Lung (tissue), 12 donors: ENCODE measurements around the gene CSF1. TPM values are rescaled to one million over a fixed set of nuclear protein-coding genes. Genes with fewer than 3 reads are reported as not detected.
A peak's percentile ranks its signal among the peaks of the same experiment; 100 is the strongest.

Experiments used
- ATAC-seq: fragments of 200-7000 bp; cut with Tn5 transposase; one replicate; pipeline ENCODE4 v1.9.1; 2020; ENCODE audit warnings: moderate number of reproducible peaks; ENCODE audit not compliant: insufficient read depth, low FRiP score
- DNase-seq, 3 donors: peaks; one replicate each; pipeline ENCODE4 v3.0.0-alpha.2; 2013 to 2017
- H3K27ac ChIP-seq, 2 donors: one replicate each; pipeline ENCODE4 v1.5.1; 2013; ENCODE audit warnings: mild to moderate bottlenecking in 2 of 2, moderate library complexity in 2 of 2, control low read depth in 1 of 2, inconsistent platforms in 1 of 2, low read depth in 1 of 2, low read length in 1 of 2
- H3K27me3 ChIP-seq, 3 donors: one replicate each; pipeline ENCODE4 v1.5.1; 2013; ENCODE audit warnings: low read length in 2 of 3; ENCODE audit not compliant: control insufficient read depth in 3 of 3, insufficient read depth in 3 of 3
- H3K36me3 ChIP-seq, 4 donors: one replicate each; pipeline ENCODE4 v1.5.1; 2013; ENCODE audit warnings: low read length in 4 of 4, mild to moderate bottlenecking in 1 of 4, moderate library complexity in 1 of 4; ENCODE audit not compliant: control insufficient read depth in 4 of 4, insufficient read depth in 4 of 4
- H3K4me1 ChIP-seq, 5 donors: one replicate each; pipeline ENCODE4 v1.5.1; 2013; ENCODE audit warnings: low read length in 5 of 5, mild to moderate bottlenecking in 2 of 5, moderate library complexity in 1 of 5; ENCODE audit not compliant: control insufficient read depth in 5 of 5, insufficient read depth in 5 of 5
- H3K4me3 ChIP-seq: one replicate; pipeline ENCODE4 v1.5.1; 2013; ENCODE audit warnings: mild to moderate bottlenecking, control low read depth, moderate library complexity
- H3K9ac ChIP-seq, 2 donors: one replicate each; pipeline ENCODE4 v1.5.1; 2013; ENCODE audit warnings: low read length in 2 of 2, control low read depth in 1 of 2; ENCODE audit not compliant: insufficient read depth in 1 of 2
- H3K9me3 ChIP-seq, 4 donors: one replicate each; pipeline ENCODE4 v1.5.1; 2013; ENCODE audit warnings: low read length in 3 of 4, mild to moderate bottlenecking in 1 of 4, moderate library complexity in 1 of 4; ENCODE audit not compliant: control insufficient read depth in 4 of 4, insufficient read depth in 3 of 4
- CTCF ChIP-seq: IDR thresholded peaks from 2 replicates; pipeline ENCODE4 v1.5.1; 2012; ENCODE audit warnings: mild to moderate bottlenecking; ENCODE audit errors: control extremely low read depth, extremely low read depth
- WGBS, 2 donors: extraction: QIAGEN DNeasy Blood & Tissue Kit; methylation state at CpG; one replicate each; pipeline ENCODE4 v1.1.7; 2013; 5-methylcytosine and 5-hydroxymethylcytosine counted together
- polyA plus RNA-seq, 2 donors: library from polyadenylated mRNA; stranded (reverse); fragments of 200-250 nt; gene quantifications; one replicate each; pipeline ENCODE4 v1.2.1, GENCODE V29; 2013
- total RNA-seq, 2 donors: library from RNA; depleted of rRNA in 1 of 2; stranded (reverse); fragments of >200 nt in 1 of 2; gene quantifications; one replicate each; pipeline ENCODE4 v1.2.1, GENCODE V29; 2014 to 2021
- donor health status: control.
- donor health status: control.
- donor health status: Bipolar disorder and iron deficiency.
- donor health status: healthy.
- donor health status: DM: yes; HTN: yes; CAD: no.

Gene CSF1
- total and polyA plus RNA-seq, 4 donors: 13.5 to 65.3 (median 28.5) TPM

GRCh38 chr1:109889094-109889493 lies 21.6 kb upstream of the CSF1 start:
- H3K4me1 ChIP-seq: peaks cover 0 to 15% (median 9%) of the 10 kb centered on the region in 5 donors
- H3K9ac ChIP-seq: no peak overlapping the region
- DNase-seq: no peak
- H3K4me3 ChIP-seq: no peak overlapping the region
- no peak overlapping the region for H3K27ac ChIP-seq
- H3K9me3 ChIP-seq: no peaks in the 10 kb centered on the region
- WGBS, 2 donors: 86 to 88% methylated on average over 3 of the region's 3 CpGs
- H3K27me3 ChIP-seq: no peaks in the 10 kb centered on the region
- no peak for TF ChIP-seq CTCF
- no peaks in the 10 kb centered on the region for H3K36me3 ChIP-seq
- no peak for ATAC-seq

- Histone ChIP-seq H3K4me1 (peaks cover 0 to 23% (median 8%) of the 10 kb centered on the region in 5 donors), H3K27me3 (no peaks in the 10 kb centered on the region), H3K4me3 (no peak overlapping the region), H3K27ac (no peak overlapping the region), H3K36me3 (no peaks in the 10 kb centered on the region), H3K9me3 (no peaks in the 10 kb centered on the region), H3K9ac (no peak overlapping the region)
- no peak for TF ChIP-seq CTCF
- ATAC-seq: no peak
- DNase-seq: no peak
- 79 to 93% methylated on average over 5 of the region's 5 CpGs for WGBS, 2 donors
Observed at GRCh38 chr1:109890115-109890953, 20.3 kb upstream of the CSF1 start.

GRCh38 chr1:109891930-109892329 lies 18.7 kb upstream of the CSF1 start:
- 55 to 83% methylated on average over 7 of the region's 7 CpGs for WGBS, 2 donors
- Histone ChIP-seq H3K27ac (peak overlapping the region in 1 of 2 donors; percentile 59), H3K4me3 (no peak overlapping the region), H3K4me1 (peaks cover 0 to 30% (median 8%) of the 10 kb centered on the region in 5 donors), H3K9ac (no peak overlapping the region), H3K27me3 (no peaks in the 10 kb centered on the region), H3K9me3 (no peaks in the 10 kb centered on the region), H3K36me3 (no peaks in the 10 kb centered on the region)
- ATAC-seq (no peak), DNase-seq (no peak)
- no peak for TF ChIP-seq CTCF
